ENCODE measurements around the gene UBE2L3. TPM values are rescaled to one million over a fixed set of nuclear protein-coding genes. Genes with fewer than 3 reads are reported as not detected.
"Not testable (repeated sequence)": the region's sequence is repeated elsewhere in the genome, so short reads cannot be mapped to it uniquely, and the experiment has no call there.

Gene UBE2L3
- total RNA-seq, 1 donor from 2014 or later, result 39.8 TPM

DNA sequence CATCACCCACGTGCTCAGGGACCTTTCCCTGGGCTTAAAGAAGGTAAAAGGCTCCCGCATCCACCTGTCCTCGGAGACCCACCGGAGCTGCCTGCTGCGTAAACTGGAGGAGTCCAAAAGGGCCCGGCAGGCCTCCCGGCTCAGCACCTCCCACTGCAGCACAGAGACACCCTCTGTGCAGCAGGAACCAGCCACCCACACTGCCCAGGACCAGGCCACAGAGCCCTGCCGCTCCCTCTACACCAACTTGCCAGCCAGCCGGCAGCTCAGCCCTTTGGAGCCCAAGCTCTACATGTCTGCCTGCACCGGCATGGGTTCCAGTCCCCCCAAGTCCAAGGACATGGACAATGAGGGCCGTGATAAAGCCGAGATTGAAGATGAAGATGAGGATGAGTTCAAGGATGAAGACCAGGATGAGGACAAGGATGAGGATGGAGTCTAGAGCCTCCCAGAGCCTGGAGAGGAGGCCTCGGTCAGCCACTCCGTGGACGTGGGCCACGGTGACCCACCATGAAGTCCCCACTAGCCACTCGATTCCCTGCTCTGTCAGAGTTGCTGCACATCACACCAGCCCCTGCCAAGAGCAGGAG is 69.2 kb downstream of the UBE2L3 start:
- TF ChIP-seq, protein P1, sequence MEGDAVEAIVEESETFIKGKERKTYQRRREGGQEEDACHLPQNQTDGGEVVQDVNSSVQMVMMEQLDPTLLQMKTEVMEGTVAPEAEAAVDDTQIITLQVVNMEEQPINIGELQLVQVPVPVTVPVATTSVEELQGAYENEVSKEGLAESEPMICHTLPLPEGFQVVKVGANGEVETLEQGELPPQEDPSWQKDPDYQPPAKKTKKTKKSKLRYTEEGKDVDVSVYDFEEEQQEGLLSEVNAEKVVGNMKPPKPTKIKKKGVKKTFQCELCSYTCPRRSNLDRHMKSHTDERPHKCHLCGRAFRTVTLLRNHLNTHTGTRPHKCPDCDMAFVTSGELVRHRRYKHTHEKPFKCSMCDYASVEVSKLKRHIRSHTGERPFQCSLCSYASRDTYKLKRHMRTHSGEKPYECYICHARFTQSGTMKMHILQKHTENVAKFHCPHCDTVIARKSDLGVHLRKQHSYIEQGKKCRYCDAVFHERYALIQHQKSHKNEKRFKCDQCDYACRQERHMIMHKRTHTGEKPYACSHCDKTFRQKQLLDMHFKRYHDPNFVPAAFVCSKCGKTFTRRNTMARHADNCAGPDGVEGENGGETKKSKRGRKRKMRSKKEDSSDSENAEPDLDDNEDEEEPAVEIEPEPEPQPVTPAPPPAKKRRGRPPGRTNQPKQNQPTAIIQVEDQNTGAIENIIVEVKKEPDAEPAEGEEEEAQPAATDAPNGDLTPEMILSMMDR (IDR thresholded peaks at IDR 0.05), result no peak
- intact Hi-C loops (cut with micrococcal nuclease), result no loop called here
- Mint-ChIP-seq H3K4me1 (peaks cover 12% of the 10 kb centered on the region), H3K4me3 (no peak overlapping the region), H3K27me3 (no peaks in the 10 kb centered on the region), H3K27ac (peak overlapping the region; percentile 9), H3K9me3 (no peaks in the 10 kb centered on the region), H3K36me3 (ENCODE audit: low read depth) (no peaks in the 10 kb centered on the region)
- no peak for DNase-seq
- ChIA-PET CTCF (interaction anchor here (2.8 kb wide), 1 partner anchor 10 kb away, joined by 8 read pairs; no protein-coding TSS in a partner anchor), POLR2A (no interaction called here)
- ATAC-seq (ENCODE audit: low read depth), result no peak

GRCh38 chr22:21637450-21637849 is 69.9 kb downstream of the UBE2L3 start:
- POLR2A ChIA-PET; ATAC-seq (ENCODE audit: low read depth); H3K4me3 Mint-ChIP-seq; H3K27ac Mint-ChIP-seq; intact Hi-C loops (cut with micrococcal nuclease); H3K27me3 Mint-ChIP-seq; H3K36me3 Mint-ChIP-seq (ENCODE audit: low read depth); H3K9me3 Mint-ChIP-seq; DNase-seq; CTCF ChIA-PET: not testable (repeated sequence)
- H3K4me1 Mint-ChIP-seq, result peaks cover 14% of the 10 kb centered on the region

- Mint-ChIP-seq H3K4me3 (no peak overlapping the region), H3K36me3 (ENCODE audit: low read depth) (peaks cover 12% of the 10 kb centered on the region), H3K9me3 (no peaks in the 10 kb centered on the region), H3K4me1 (peaks cover 22% of the 10 kb centered on the region), H3K27ac (no peak overlapping the region), H3K27me3 (no peaks in the 10 kb centered on the region)
- CTCF ChIA-PET, result interaction anchor here (1.9 kb wide), 1 partner anchor 10 kb away, joined by 5 read pairs; the partner anchor contains the start of gene YDJC
- TF ChIP-seq, protein P1 (IDR thresholded peaks at IDR 0.05), result no peak
- POLR2A ChIA-PET, result no interaction called here
- DNase-seq, result no peak
- intact Hi-C loops (cut with micrococcal nuclease), result no loop called here
- no peak for ATAC-seq (ENCODE audit: low read depth)
Observed at GRCh38 chr22:21639359-21639758, 71.8 kb downstream of the UBE2L3 start.

- intact Hi-C loops (cut with micrococcal nuclease), result loop anchor here (5.0 kb wide), 1 partner anchor 54 kb away; no protein-coding TSS in a partner anchor
- H3K4me3 Mint-ChIP-seq, result peak overlapping the region; percentile 89
- DNase-seq (no peak), ATAC-seq (ENCODE audit: low read depth) (no peak)
- TF ChIP-seq, protein P1 (IDR thresholded peaks at IDR 0.05), result no peak
- ChIA-PET POLR2A (interaction anchor here (1.6 to 3.5 kb wide), 5 partner anchors 10 to 659 kb away, joined by 4 to 110 read pairs (median 7); partner anchors contain the start of genes CCDC116, LZTR1, UBE2L3 and YDJC), CTCF (interaction anchor here (3.7 kb wide), 1 partner anchor 10 kb away, joined by 65 read pairs; the partner anchor contains the start of genes CCDC116 and YDJC)
- H3K9me3 Mint-ChIP-seq, result no peaks in the 10 kb centered on the region
- no peaks in the 10 kb centered on the region for H3K27me3 Mint-ChIP-seq
- no peak overlapping the region for H3K27ac Mint-ChIP-seq
- H3K4me1 Mint-ChIP-seq, result peaks cover 22% of the 10 kb centered on the region
- peaks cover 16% of the 10 kb centered on the region for H3K36me3 Mint-ChIP-seq (ENCODE audit: low read depth)
Observed at GRCh38 chr22:21640810-21641209, 73.3 kb downstream of the UBE2L3 start.

DNA sequence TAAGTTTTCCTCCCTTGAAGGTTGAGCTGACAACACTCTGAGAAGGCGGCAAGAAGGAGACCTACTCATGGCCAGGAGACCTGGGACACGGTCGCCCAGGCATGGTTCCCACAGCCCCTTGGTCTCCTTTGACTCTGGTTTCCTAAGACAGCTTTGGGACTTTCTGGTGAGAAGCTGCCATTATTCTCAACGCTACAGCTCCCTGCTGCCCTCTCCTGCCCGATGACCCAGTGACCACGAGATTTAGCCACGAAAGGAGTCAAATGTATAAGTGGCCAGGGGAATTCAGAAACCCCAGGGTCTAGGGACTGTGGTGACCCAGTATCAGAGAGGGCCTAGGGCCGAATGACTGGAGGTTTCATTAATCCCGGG is 73.9 kb downstream of the UBE2L3 start:
- Mint-ChIP-seq H3K4me3 (peak overlapping the region; percentile 89), H3K27me3 (no peaks in the 10 kb centered on the region), H3K27ac (peak overlapping the region; percentile 86), H3K36me3 (ENCODE audit: low read depth) (peaks cover 20% of the 10 kb centered on the region), H3K9me3 (no peaks in the 10 kb centered on the region), H3K4me1 (peaks cover 23% of the 10 kb centered on the region)
- DNase-seq (no peak), ATAC-seq (ENCODE audit: low read depth) (no peak)
- ChIA-PET POLR2A (interaction anchor here (1.3 to 3.5 kb wide), 7 partner anchors 10 to 659 kb away, joined by 3 to 110 read pairs (median 7); partner anchors contain the start of genes CCDC116, LZTR1, PPIL2 and UBE2L3), CTCF (interaction anchor here (1.7 to 3.7 kb wide), 3 partner anchors 11 to 312 kb away, joined by 4 to 65 read pairs (median 6); partner anchors contain the start of genes CCDC116 and YDJC)
- intact Hi-C loops (cut with micrococcal nuclease), result loop anchor here (5.0 kb wide), 1 partner anchor 54 kb away; no protein-coding TSS in a partner anchor
- TF ChIP-seq, protein P1 (IDR thresholded peaks at IDR 0.05), result no peak

Data from activated B cell treated with CpG ODN at 0.5 μM for 24 hours (primary cell).